Measurements from ENCODE around the gene DPYSL4.

Gene DPYSL4

DNA sequence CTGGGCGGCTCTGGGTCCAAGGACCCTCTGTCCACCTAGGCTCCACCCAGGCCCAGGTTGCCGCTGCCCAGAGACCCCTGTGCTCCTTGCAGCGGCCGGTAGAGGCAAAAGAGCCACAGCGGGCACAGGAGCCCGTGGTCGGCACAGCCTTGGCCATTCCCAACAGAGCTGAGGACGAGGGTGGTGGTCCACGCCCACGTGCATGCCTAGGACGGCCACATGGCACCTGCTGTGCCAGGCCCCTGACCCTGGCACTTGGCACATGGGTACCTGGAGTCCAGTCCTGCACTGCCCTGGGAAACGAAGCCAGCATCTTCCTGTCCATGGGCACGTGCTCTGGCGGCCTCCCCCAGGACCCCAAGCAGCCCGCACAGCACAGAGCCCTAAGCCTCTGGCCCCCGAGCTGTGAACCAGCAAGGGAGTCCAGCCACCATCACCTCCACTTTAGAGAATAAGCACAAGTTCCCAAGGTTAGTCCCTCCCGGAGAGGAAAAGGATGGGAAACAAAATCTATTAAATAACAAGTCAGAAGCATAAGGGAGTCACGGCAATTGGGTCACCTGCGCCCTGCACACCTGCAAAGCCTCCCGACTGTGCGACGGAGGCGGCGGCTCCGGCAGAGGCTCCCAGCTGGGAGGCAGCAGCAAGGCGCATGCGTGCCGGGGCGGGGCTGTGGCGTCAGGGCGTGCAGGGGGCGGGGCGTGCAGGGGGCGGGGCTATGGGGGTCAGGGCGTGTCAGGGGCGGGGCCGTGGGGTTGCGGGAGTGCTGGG lies 61.9 kb downstream of the DPYSL4 start:
- peak; percentile 70 for DNase-seq

DNA sequence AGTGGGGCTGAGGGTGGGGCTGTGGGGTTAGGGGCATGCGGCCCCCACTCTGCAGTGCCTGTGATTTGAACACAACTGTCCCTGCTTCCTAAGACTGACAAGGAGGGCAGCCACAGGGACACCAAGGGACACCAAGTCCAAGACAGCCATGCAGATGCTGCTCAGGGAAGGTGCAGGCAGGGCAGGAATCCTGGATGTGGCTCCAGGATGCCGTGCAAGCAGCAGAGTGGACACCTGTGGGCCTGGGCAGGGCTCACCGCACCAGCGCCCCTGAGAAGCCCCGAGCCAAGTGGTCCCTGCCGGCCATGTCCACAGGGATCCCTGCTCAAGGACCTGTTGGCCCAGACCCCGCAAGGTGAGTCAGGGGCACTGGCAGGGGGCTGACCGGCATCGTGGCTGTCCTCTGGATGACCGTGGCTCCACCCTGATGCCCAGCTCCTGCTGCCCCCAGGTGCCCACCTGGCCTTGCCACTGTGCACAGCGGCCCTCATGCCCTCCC lies 62.5 kb downstream of the DPYSL4 start:
- no peak for DNase-seq

DNA sequence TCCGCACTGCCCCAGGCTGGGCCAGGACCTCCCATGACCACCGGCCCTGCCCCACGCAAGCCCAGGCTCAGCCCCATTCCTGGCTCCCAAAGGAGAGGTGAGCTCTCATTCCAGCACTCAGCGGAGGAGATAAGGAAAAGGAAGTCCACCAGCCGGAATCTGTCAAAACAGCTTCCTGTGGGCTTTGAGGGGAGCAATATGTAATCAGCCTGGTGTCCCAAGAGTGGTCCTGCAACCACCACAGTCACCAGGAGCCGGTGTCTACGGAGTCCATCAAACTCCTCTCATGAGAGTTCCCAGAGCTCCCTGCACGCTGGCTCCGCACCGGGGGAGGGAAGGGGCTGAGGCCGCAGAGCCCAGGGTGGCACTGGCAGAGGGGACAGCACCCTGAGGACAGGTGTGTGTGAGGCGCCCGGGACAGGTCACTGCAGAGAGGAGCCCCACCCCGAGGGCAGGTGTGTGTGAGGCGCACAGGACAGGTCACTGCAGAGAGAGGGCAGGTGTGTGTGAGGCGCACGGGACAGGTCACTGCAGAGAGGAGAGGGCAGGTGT lies 63.2 kb downstream of the DPYSL4 start:
- no peak for DNase-seq

DNA sequence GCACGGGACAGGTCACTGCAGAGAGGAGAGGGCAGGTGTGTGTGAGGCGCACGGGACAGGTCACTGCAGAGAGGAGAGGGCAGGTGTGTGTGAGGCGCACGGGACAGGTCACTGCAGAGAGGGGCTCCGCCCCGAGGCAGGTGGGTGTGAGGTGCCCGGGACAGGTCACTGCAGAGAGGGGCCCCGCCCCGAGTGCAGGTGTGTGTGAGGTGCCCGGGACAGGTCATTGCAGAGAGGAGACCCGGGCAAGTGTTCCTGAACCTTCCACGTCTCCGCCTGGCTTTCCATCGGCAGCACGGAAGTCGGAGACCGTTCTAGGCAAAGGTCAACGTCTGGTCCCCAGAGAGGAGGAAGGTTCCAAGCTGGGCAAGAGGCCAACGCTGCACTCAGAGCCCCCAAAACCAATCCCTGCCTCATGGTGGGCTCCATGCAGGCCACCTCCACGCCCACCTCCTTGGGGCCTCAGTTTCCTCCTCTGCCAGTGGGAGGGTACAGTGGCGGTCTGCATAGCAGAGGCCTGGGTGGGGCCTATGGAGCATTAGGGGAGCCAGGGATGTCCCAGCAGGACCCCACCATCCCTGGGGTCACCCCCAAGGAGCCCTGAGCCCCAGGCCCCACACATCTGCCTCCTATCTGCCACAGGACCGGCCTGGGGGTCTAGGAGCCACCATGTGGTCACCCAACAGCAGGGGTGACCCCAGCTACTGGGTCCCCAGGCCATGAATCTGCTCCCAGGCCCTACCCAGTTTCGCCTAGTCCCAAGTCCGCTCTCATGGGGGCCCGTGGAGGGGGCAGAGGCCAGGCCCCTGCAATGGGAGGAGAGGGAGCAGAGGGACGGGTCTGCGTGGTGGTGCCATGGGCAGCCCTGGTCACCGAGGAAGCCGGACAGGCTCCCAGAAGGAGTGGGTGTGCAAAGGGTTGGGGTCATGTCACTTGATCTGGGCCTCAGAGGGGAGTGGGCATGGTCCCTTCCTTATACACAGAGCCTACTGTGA lies 64.0 kb downstream of the DPYSL4 start:
- no peak for DNase-seq

DNA sequence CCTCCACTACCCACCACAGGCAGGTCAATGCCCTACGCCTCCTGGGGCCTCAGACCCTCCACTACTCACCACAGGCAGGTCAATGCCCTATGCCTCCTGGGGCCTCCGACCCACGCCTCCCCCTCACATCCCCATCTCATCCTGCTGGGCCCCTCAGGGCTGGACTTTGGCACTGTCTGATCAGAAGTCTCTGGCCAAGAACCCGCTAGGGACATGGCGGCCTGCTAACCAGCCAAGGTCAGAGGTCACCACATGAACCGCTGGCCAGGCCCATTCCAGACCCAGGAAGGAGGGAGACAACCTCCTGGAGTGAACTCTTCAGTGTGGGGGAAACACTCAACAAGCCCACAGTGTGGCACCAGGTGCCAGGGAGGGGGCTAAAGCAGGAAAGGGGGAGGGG lies 65.2 kb downstream of the DPYSL4 start:
- DNase-seq = no peak

DNA sequence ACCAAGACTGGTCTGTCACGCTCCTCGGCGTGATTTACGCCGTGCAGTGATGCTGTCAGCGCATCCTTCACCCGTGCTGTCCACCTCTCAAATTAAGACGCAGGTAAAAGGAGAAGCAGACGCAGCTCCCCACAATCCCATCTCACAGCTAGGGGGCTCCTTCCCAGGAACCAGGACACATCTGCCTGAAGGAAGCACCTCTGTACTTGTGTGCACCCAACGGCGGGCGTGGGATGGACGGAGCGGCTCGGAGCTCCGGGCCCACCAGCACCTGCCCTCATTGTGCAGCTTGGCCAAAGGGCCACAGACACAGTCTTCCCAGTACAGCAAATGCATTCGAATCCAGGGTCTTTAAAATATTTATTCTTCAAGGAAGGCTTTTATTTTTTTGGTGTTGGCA lies 65.7 kb downstream of the DPYSL4 start:
- DNase-seq = no peak

DNA sequence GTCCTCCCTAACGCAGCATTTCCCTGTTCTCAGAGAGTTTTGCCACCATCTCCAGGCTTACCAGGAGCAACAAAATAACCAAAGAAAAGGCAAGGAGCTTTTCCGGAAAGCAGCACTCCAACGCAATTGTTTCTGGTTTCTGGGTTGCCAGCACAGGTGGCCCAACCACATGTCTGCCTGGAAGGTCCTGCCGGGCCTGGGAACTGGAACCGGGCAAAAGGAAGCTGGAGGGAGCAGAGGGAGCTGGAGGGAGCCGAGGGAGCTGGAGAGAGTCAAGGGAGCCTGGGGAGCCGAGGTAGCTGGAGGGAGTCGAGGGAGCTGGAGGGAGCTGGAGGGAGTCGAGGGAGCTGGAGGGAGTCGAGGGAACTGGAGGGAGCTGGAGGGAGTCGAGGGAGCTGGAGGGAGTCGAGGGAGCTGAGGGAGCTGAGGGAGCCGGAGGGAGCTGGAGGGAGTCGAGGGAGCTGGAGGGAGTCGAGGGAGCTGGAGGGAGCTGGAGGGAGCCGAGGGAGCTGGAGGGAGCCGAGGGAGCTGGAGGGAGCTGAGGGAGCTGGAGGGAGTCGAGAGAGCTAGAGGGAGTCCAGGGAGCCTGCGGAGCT lies 66.4 kb downstream of the DPYSL4 start:
- DNase-seq = no peak

DNA sequence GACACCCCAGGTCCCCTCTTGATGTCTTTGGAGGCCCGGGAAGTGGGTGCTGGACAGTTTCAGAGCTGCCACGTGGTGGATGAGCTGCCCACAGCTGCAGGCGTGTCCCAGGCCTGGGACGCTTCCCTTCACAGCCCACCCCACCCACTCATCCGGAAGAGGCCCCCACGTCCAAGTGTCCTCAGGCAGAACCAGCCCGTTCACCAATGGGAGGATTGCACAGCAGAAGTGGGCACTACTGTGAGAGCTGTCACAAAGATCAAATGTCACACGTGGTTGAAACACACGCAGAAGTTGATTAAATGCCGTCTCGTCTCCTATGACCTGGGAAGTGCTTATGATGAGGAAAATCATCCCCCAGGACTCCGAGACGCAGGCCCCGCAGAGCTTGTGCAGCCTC lies 68.1 kb downstream of the DPYSL4 start:
- DNase-seq = no peak

All from 8988T (cell line).